GM12865 (cell line): ENCODE results near the gene DNMT3A.

Source experiments
- DNase-seq: peaks from one replicate; pipeline ENCODE4 v3.0.0; 2010; ENCODE audit warnings: low read depth
- H3K4me3 ChIP-seq: 2 replicates; pipeline ENCODE4 v1.5.1; 2011; ENCODE audit warnings: mild to moderate bottlenecking, low read depth, low read length, control low read depth
- CTCF ChIP-seq: IDR thresholded peaks from 2 replicates; pipeline ENCODE4 v1.5.1; 2011; ENCODE audit warnings: low read length, control low read depth, low read depth, inconsistent platforms; ENCODE audit not compliant: insufficient read depth; ENCODE audit errors: missing control alignments

The DNMT3A gene

GRCh38 chr2:25286025-25286400 is 55.7 kb downstream of the DNMT3A start:
- peak; percentile 73 for DNase-seq
- no peak for TF ChIP-seq CTCF
- no peak overlapping the region for H3K4me3 ChIP-seq

- TF ChIP-seq CTCF = no peak
- DNase-seq = no peak
- no peak overlapping the region for H3K4me3 ChIP-seq
Measured at GRCh38 chr2:25285265-25286024, 56.3 kb downstream of the DNMT3A start.

- no peak for TF ChIP-seq CTCF
- no peak overlapping the region for H3K4me3 ChIP-seq
- DNase-seq = no peak
Measured at GRCh38 chr2:25284756-25285155, 57.0 kb downstream of the DNMT3A start.

- no peak for DNase-seq
- H3K4me3 ChIP-seq = no peak overlapping the region
- no peak for TF ChIP-seq CTCF
Measured at GRCh38 chr2:25283921-25284320, 57.8 kb downstream of the DNMT3A start.

- no peak for TF ChIP-seq CTCF
- DNase-seq = no peak
- no peak overlapping the region for H3K4me3 ChIP-seq
Measured at GRCh38 chr2:25281941-25282340, 59.8 kb downstream of the DNMT3A start.

- no peak overlapping the region for H3K4me3 ChIP-seq
- DNase-seq = peak; percentile 36
- no peak for TF ChIP-seq CTCF
Measured at GRCh38 chr2:25281522-25281921, 60.2 kb downstream of the DNMT3A start.
